SU-DHL-6 (cell line): ENCODE measurements around the gene TMEM18.

Experiments used
- CTCF ChIP-seq: fragments of 200-600 bp; sonication (generic); IDR thresholded peaks from one replicate; pipeline ENCODE4 v1.5.1; 2017; ENCODE audit warnings: antibody characterized with exemption, mild to moderate bottlenecking, low read length, moderate library complexity; ENCODE audit not compliant: insufficient read depth, poor library complexity, severe bottlenecking
- EZH2phosphoT487 ChIP-seq: fragments of 200-600 bp; sonication (generic), shearing (Covaris generic); conservative IDR thresholded peaks from 2 replicates; pipeline ENCODE4 v1.6.1; 2018; ENCODE audit warnings: mild to moderate bottlenecking, antibody characterized with exemption, low read length, moderate library complexity, mixed read lengths

GRCh38 chr2:682226-682625 lies 5.0 kb upstream of the TMEM18 start:
- TF ChIP-seq CTCF: no peak
- TF ChIP-seq EZH2phosphoT487: no peak
